Activated CD4-positive, CD25-positive, alpha-beta regulatory T cell treated with anti-CD3 and anti-CD28 coated beads, Interleukin-2, amount 50 U/mL, for 24 hours (primary cell): Measurements from ENCODE around the gene GRM1.

ENCODE experiments used
- ATAC-seq, 2 donors: fragments of 150-1000 bp; cut with Tn5 transposase; one replicate each; pipeline ENCODE4 v1.10.0; 2021; ENCODE audit warnings: mild to moderate bottlenecking in 1 of 2, moderate library complexity in 1 of 2

Gene GRM1

DNA sequence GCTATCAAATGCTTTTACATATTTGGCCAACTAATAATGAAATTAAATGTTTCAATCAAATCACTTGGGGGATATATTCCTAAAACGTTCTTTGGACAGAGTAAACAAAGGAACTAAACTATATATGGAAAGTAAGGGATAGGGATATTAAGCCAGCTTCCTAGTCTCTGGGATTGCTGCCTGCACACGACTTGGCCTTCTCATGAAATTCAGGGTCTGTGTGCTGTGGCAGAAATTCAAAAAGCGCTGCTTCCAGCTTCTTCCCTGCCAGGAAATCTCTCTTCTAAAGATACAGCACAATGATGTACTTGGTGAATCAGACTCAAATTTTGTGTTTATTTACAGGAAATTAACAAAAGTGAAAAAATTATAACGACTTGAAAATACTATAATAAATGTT lies 308.5 kb downstream of the GRM1 start:
- no peak for ATAC-seq

DNA sequence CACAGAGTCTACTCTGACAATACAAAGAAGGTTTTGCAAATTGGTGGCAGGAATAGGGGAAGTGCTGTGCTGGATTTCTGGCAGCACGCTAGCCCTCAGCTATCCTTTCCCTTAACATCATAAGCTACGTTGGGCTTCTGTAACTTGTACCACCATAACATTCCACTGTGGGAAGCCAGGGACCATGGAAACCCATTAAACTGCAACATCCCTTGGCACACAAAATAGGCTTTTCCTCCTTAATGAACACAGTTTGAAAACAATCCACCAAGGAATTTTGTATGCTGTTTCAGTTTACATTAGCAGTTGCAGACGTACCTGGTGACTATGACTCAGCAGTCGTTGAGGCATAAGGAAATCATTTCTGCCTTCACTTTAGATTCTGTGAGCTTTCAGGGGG lies 310.9 kb downstream of the GRM1 start:
- no peak for ATAC-seq

DNA sequence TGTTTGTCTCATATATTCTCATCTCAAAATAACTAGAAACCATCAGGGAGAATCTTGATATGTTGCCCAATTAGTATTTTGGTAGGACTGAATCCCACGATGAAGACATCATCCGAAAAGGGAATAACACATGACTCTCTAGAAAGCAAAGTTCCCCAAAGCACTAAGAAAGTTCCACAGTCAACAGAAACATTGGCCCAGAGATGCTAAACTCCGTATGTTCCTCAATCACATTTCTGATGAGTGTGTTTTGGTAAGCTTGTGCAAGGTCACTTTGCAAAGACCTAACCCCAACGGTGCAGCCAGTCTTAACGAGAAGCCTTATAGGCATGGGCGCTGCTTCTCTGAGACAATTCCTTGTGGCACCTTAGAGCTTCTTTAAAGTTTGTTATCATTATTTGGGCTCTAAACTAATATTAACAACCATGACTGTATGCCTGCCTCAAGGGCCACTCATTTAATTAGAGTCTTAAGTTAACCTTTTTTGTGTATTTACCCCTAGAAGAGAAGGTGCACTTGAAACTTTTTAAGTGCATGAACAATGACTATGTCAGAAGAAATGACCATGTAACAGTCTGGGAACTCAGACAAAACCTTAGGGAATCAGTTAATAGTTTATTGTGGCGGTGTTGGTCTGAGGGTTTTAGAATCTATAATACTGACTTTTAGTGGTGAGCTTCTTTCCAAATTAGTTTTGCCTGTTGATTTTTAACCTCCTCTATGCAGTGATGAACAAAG lies 312.8 kb downstream of the GRM1 start:
- ATAC-seq, result no peak

DNA sequence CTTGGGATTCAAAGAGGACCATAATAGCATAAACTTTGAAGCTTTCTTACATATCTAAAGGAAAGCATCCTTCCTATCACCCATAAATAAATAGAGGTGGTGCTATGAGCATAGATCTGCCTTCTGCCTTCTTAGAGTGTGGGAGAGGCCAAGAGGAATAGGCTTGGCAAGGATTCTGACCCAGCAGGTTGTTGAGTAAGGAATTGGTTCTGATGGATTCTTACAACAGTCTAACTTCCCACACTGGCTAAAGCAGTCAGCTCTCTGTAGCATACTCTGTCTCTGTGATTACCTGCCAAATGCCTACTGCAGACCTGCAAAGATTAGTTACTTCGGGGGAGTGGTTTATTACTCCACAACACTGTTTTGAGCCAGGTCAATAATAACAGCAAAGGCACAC lies 316.7 kb downstream of the GRM1 start:
- no peak for ATAC-seq

DNA sequence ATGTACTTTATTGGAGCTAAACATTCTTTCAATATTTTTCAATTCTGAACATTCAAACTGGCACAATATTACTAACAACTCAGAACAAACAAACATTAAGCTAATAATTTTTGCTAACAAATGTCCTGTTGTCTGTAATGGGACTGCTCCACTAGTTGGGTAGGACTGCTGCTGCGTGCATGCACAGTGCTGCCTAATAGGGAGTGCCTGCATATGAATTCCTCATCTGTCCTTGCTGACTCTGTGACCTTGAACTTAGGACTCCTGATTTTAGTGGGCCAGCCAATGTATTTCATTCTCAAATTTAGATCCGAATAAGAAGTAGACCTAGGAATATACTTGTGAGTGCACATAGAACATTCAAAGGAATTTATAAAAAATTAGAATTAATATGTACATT lies 318.2 kb downstream of the GRM1 start:
- no peak for ATAC-seq

DNA sequence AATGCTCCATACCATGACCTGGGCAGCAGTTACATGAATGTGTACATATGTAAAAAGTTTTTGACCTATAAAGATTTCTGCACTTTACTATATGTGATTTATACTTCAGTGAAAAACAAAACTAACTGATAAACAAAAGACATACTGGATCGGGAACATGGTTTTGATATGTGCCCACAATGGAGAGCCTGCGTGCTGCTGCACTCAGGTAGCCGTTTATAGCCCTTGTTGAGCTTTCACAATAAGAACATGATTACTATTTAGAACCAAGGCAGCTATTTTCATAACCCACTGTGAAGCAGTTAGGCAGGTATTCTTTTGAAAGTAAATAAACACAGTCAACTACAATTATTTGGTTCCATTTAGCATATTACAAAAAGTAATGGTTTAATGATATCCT lies 318.8 kb downstream of the GRM1 start:
- no peak for ATAC-seq

DNA sequence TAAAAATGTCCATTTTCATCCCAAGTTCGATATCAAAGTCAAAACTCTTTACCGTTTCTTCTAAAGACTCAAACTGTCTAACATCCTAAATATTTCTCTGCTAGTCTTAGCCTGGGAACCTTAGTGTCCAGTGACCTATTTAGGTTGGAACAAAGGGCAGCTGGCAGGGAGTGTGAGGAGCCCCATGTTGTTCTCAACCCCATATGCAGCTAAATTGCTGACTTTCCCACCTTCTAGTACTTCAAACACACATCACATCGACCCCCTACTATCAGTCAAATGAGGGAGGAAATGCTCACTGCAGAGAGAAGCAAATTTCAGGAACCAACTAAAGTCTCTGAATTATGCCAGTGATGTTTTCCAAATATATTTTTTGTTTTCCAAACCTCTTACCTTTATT lies 322.2 kb downstream of the GRM1 start:
- ATAC-seq, result no peak

DNA sequence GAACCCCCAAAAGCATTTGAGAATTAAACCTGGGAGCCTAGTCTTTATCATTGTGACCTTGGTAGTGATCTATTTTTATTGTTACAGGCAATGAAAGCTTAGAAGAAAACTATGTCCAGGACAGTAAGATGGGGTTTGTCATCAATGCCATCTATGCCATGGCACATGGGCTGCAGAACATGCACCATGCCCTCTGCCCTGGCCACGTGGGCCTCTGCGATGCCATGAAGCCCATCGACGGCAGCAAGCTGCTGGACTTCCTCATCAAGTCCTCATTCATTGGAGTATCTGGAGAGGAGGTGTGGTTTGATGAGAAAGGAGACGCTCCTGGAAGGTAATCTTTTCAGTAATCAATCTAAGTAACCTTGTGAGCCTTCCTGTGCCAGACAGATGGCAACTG lies 323.3 kb downstream of the GRM1 start:
- no peak for ATAC-seq

DNA sequence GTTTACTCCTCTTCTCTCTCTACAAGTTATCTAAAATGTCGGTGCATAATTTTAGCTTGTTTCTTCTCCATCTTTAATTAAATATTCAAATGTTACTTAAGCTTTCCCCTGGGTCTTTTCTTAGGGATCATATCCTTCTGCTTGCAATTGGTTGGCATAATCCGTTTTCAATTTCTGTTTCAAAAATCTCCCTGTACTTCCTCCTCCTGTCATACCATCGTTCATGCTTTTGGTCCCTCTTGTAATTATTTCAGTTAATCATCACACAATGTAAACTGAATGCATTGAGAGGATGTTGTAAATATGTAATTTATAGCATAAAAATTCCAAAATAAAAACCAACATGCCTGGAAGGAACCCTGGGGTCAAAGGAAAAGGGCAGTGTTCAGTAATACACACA lies 325.6 kb downstream of the GRM1 start:
- no peak for ATAC-seq

DNA sequence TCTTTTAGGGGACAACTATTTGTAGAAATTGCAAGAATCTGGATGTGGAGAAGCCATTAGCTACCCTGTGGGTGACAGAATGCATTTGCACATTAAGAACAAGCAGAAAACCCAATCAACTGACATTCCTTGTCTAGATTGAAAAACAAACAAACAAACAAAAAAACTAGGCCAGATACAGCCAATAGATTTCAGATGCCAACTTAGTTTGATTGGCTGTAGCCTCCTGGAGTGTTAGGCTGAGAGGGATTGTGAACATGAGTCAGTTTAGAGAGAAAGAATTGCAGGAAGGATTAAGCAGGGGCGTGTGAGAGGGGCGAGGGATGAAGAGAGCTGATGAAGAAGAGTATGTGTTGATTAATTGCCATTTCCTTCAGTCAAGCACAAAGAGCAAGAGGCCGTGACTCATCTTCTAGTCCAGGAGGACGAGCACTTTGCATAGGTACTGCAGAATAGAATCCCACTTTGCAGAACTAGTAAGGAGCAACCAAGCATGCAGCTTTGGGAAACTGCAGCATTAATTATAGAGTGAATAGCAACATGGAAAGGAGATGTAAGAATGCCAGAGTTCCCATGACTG lies 326.7 kb downstream of the GRM1 start:
- no peak for ATAC-seq

DNA sequence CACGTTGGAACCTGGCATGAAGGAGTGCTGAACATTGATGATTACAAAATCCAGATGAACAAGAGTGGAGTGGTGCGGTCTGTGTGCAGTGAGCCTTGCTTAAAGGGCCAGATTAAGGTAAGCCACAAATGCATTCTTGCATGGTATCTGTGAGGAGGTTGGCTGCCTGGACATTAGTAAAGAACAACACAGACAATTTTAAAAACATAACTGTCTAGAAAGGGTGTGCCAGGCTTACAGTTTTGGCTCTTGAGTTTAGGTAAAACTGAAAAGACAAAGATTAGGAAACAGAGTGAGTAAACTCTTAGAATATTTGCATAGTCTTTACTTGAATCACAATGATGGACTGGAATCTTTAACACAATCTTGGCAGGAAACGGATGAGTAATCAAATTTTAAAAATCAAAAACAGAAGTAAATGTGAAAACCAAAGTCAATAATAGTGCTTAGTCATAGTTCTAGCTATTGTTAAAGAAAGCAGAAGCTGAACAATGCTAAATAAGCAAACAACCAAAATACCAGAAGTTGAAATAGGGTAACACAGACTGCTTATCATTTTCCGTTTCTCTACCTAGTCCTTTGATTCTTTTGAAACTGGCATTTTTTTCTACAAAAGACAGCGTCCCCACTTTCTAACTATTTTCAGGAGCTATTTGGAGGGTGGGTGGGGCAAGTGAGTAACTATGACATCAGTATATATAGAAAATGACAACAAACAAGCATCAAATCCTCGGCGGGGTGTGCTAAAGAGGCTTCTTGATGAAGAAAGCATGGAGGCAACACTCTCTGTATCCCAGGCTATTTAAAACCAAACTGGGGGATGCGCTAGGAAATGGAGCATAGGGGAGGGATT lies 328.9 kb downstream of the GRM1 start:
- ATAC-seq, result peak; percentile 42 to 64

DNA sequence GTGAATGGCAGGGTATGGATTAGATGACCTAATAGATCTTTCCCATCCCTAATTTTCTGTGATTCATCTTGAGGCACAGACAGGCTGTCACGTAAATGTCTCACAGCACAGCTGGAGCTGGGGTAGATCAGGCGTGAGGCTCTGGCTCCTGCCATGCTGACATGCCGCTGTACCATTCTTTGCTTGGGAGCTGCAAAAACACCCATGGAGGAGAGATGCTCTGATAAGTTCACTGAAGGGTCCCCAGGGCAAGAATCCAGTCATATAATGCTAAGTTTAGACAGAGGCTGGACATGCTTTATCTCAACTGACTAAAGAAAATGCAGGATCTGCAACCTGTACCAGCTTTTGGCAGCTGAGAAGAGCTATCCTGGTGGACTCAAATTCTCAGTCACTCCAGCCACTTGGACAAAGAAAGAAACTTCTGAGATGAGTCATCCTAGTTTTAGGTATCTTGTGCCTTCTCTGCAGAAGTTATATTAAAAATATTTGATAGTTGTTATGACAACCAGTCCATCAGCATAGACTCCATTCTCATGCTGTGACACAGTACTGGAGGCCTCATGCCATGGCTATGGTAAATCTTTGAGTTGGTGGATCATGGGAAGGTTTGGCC lies 329.7 kb downstream of the GRM1 start:
- no peak for ATAC-seq

DNA sequence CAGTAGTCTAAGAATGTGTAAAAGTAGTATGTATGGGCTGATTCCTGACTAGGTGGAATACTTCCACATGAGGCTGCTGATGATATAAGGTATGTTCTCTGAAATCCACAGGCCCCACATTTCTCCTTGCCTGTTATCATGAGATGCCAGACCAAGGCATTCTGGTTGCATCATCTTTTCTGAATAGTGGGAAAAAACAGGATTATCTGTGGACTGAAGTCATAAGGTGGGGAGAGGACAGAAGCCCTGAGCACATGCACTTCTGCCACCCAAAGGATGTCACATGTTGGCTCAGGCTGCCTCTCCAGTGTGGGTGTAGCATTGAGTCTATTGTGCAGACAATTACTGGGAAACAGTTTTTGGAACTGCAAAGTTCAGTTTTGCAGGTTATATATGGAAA lies 330.3 kb downstream of the GRM1 start:
- no peak for ATAC-seq

DNA sequence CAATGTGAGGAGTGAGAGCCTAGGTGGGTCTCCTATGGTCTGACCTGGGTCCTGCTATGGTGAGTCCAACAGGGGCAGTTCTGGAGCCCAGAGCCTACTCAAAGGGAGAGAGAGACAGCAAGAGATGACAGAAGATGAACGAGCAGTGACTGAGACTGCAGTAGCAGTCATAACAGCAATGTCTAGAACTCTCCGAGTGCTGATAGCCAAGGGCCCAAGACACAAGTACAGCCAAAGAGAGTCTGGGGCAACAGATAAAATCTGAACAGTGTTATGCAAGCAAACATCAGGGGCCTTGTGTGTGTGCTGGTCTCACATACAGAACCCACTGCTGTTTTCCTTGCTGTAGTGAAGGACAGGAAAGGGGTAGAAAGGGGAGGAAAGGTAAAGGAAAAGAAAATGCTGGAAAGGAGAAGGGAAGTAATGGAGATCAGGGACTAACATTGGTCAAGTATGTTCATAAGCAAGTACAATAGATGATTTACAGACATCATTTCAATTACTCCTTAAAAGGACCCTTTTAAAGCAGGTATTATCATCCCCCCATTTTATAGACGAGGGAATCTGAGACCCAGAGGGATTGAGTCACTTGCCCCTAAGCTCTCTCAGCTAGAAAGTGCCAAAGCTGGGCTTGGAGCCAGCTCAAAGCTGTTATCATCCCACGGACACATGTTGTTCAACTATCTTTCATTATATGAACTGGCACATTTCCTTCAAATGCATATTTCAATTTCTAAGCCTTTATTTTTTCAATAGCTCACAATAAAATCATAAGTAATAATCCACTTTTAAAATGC lies 332.5 kb downstream of the GRM1 start:
- no peak for ATAC-seq

DNA sequence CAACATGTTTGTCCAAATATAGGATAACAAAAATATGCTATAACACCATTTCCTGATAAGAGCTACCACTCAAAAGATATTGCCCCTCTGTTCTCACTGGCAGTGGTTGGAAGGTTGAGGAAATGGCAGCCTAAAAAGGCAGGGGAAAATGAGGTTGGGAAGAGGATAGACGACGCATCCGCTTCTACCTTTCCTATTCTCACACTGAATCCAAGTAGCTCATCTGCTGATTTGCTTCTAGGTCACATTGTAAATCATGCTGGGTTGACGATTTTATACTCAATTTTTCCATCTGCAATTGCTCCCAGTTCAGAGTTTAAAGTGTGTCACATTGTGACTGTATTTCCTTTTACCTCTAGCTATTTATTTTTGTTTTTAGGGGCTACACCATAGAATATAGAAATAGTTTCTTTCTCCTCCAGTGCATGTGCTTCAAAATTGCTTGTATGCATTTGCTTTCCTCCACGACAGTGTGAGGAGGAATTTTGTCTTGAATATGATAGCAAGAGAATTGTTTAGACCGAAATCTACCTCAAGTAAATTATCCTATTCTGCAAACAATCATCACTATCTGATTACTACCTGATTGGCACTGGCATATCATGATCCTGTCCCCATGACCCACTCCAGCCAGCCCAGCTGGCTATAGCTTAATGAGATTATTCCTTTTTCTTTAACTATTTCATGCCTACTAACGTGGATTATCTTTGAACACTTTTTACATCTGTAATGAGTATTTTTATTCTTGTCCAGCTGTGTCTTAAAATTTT lies 335.2 kb downstream of the GRM1 start:
- ATAC-seq, result no peak

DNA sequence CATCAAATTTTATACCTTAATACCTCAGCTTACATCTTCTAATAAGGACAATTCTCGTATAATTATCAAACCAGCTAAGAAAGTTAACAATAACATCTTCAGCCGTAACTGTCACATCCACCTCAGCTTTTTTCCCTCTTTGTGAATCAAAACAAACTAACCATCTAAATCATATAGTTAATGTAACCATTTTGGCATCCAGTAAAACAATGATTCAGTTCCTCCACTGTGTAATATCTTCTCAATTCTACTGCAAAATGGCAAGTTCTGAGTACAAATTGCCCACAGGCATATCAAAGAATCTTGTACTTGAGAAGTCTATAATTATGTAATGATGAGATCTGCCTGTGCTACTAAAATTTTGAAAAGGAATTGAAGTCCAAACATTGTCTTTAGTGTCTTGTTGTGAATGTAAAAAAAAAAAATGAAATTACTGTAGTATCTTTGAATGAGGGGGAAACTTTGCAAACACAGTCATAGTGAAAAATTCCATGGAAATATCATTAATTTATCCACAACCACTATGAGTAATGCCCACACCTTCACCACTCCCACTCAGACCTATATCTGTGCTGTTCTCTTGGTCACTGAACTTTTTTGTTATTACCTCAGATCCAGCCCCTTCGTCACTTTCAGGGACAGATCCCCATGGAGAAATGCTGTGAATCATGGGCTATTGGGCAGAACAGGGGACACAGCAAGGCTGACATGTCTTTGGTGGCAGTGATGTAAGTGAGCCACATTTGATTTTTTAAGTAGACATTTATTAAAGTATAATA lies 336.1 kb downstream of the GRM1 start:
- ATAC-seq, result no peak

DNA sequence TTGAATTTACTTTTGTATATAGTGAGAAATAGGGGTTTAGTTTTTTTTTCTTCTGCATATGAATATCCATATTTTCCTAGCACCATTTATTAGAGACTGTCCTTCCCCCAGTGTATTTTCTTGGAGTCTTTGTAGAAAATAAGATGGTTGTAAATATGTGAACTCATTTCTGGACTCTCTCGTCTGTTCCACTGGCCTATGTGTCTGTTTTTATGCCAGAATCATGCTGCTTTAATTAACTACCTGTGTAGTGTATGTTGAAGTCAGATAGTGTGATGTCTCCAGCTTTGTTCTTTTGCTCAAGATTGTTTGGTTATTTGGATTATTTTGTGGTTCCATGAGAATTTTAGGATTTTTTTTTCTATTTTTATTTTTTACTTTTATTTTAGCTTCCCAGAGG lies 338.2 kb downstream of the GRM1 start:
- ATAC-seq, result no peak

DNA sequence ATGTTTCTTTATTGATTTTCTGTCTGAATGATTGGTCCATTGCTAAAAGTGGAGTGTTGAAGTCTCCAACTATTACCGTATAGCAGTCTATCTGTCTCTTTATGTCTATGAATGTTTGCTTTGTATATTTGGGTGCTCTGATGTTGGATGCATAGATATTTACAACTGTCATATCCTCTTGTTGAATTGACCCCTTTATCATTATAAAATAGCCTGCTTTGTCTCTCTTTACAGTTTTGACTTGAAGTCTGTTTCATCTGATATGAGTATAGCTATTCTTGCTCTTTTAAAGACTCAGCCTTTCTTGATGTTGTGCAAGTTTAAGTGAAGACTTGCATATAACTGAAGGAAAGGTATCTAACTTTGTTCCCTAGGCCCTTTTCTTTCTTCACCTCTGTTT lies 341.0 kb downstream of the GRM1 start:
- ATAC-seq, result no peak

DNA sequence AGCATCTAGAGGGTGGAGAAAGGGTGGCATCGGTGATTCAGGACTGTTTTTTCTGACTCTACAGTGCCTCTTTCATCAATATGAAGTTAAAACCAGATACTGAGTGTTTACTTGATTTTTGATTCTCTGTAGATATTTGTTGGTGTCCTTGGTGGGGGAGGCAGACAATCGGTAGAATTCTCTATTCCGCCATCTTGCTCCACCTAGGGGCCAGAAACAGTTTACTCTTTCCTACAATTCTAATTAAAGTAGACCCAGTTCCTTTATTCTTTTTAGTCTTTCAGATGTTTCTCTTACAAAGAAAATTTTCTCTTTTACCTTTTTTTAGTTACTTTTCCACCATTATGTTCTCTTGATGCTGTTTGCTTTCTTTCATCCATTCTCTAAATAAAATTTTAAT lies 352.6 kb downstream of the GRM1 start:
- no peak for ATAC-seq

DNA sequence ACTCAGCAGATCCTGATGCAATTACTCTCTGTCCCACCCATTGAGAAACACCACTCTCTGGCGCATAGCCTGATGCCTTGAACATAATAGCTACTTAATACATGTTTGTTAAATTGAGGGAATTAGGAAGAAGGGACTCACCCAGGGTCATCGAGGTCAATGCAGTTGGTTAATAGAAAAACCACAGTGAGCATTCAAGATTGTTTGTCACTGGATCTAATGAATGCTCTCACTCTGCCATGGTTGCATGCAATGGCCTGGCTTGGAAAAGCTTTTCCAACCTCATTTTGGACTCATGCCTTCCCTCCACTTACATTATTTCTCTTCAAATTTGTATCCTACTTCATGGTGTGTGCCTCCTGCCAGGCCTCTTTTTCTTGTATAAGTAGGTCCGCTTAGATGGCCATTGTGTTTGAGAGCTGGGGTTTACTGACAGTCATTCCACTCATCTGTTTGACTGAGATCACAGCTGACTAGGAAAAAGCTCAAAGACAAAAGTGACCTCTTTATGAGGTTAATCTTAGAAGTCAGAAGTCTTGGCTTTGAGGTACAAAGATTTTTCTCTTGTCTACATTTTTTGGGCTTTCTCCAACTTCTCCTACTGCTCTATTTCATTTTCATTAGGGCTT lies 360.0 kb downstream of the GRM1 start:
- ATAC-seq, result no peak

DNA sequence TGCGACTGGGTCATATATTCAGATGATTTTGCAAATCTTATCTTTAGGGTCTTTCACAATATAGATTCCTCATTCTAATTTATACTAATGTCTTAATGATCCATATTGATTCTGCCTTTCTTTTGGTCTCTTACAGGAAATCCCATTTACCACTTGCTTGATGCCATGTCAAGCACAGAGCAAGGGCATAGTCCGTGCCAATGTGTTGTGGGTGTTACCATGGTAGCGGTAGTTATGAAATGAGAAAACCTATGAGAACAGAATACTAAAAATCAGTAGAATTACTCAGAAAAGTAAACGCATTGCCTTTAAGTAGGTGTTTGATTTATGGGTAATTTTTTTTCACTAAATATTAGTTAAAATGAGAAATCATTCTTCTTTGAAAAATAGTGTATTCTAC lies 360.9 kb downstream of the GRM1 start:
- no peak for ATAC-seq
